ENCODE measurements around the gene SSTR3. TPM values are rescaled to one million over a fixed set of nuclear protein-coding genes. Genes with fewer than 3 reads are reported as not detected.

SSTR3 gene
- polyA plus RNA-seq, 1 donor from 2014 or later: not detected

DNA sequence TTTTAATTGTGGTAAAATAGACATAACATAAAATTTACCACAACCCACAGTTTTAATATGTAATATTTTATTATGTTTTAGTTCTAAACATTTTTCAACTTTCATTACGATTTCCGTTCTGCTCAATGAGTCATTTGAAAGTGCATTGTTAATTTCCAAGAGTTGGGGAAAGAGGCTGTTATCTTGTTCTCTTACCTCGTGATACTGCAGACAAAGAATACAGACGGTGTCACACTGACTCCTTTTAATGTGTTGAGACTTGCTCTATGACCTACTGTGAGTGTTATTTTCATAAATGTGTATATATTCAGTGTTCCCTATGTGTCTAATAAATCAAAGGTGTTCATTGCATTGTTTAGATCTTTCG, 42.6 kb upstream of the SSTR3 start:
- H3K9ac ChIP-seq (ENCODE audit: low read length): no peak overlapping the region
- no peak overlapping the region for H3K4me2 ChIP-seq (ENCODE audit: low read length)
- H3F3A ChIP-seq (ENCODE audit: insufficient read depth, low read length, poor library complexity, severe bottlenecking): no peaks in the 10 kb centered on the region
- H3K79me2 ChIP-seq (replicated peaks; ENCODE audit: insufficient read depth, low read length): no peaks in the 10 kb centered on the region
- no peaks in the 10 kb centered on the region for H3K9me2 ChIP-seq (ENCODE audit: insufficient read depth, low read length)
- TF ChIP-seq SMC3 (conservative IDR thresholded peaks at IDR 0.05; ENCODE audit: poor library complexity) (no peak), RAD21 (conservative IDR thresholded peaks at IDR 0.05) (no peak), EZH2 (IDR thresholded peaks at IDR 0.05; ENCODE audit: borderline replicate concordance, insufficient read depth, low read length, poor library complexity, severe bottlenecking) (no peak), EP300 (conservative IDR thresholded peaks at IDR 0.05; ENCODE audit: poor library complexity, severe bottlenecking) (no peak), POLR2AphosphoS5 (IDR thresholded peaks at IDR 0.05) (no peak), MXI1 (conservative IDR thresholded peaks at IDR 0.05; ENCODE audit: poor library complexity, severe bottlenecking) (no peak), TAF1 (IDR thresholded peaks at IDR 0.05; ENCODE audit: low read depth) (no peak)
- TF ChIP-seq, protein P1, sequence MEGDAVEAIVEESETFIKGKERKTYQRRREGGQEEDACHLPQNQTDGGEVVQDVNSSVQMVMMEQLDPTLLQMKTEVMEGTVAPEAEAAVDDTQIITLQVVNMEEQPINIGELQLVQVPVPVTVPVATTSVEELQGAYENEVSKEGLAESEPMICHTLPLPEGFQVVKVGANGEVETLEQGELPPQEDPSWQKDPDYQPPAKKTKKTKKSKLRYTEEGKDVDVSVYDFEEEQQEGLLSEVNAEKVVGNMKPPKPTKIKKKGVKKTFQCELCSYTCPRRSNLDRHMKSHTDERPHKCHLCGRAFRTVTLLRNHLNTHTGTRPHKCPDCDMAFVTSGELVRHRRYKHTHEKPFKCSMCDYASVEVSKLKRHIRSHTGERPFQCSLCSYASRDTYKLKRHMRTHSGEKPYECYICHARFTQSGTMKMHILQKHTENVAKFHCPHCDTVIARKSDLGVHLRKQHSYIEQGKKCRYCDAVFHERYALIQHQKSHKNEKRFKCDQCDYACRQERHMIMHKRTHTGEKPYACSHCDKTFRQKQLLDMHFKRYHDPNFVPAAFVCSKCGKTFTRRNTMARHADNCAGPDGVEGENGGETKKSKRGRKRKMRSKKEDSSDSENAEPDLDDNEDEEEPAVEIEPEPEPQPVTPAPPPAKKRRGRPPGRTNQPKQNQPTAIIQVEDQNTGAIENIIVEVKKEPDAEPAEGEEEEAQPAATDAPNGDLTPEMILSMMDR (IDR thresholded peaks at IDR 0.05; ENCODE audit: poor library complexity, severe bottlenecking): no peak
- TF ChIP-seq, protein P2, sequence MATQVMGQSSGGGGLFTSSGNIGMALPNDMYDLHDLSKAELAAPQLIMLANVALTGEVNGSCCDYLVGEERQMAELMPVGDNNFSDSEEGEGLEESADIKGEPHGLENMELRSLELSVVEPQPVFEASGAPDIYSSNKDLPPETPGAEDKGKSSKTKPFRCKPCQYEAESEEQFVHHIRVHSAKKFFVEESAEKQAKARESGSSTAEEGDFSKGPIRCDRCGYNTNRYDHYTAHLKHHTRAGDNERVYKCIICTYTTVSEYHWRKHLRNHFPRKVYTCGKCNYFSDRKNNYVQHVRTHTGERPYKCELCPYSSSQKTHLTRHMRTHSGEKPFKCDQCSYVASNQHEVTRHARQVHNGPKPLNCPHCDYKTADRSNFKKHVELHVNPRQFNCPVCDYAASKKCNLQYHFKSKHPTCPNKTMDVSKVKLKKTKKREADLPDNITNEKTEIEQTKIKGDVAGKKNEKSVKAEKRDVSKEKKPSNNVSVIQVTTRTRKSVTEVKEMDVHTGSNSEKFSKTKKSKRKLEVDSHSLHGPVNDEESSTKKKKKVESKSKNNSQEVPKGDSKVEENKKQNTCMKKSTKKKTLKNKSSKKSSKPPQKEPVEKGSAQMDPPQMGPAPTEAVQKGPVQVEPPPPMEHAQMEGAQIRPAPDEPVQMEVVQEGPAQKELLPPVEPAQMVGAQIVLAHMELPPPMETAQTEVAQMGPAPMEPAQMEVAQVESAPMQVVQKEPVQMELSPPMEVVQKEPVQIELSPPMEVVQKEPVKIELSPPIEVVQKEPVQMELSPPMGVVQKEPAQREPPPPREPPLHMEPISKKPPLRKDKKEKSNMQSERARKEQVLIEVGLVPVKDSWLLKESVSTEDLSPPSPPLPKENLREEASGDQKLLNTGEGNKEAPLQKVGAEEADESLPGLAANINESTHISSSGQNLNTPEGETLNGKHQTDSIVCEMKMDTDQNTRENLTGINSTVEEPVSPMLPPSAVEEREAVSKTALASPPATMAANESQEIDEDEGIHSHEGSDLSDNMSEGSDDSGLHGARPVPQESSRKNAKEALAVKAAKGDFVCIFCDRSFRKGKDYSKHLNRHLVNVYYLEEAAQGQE (IDR thresholded peaks at IDR 0.05; ENCODE audit: borderline replicate concordance): no peak
- no peak overlapping the region for H3K4me3 ChIP-seq (ENCODE audit: low read length)
- no peaks in the 10 kb centered on the region for H3K36me3 ChIP-seq (ENCODE audit: insufficient read depth, low read length)
- H3K27me3 ChIP-seq (ENCODE audit: insufficient read depth, low read depth, low read length): no peaks in the 10 kb centered on the region
- no peak overlapping the region for H3K27ac ChIP-seq (ENCODE audit: low read length)
- no peaks in the 10 kb centered on the region for H4K20me1 ChIP-seq (ENCODE audit: insufficient read depth)
- no peaks in the 10 kb centered on the region for H3K9me3 ChIP-seq (ENCODE audit: low read length)
- no peak overlapping the region for H2AFZ ChIP-seq (ENCODE audit: low read depth, low read length)

DNA sequence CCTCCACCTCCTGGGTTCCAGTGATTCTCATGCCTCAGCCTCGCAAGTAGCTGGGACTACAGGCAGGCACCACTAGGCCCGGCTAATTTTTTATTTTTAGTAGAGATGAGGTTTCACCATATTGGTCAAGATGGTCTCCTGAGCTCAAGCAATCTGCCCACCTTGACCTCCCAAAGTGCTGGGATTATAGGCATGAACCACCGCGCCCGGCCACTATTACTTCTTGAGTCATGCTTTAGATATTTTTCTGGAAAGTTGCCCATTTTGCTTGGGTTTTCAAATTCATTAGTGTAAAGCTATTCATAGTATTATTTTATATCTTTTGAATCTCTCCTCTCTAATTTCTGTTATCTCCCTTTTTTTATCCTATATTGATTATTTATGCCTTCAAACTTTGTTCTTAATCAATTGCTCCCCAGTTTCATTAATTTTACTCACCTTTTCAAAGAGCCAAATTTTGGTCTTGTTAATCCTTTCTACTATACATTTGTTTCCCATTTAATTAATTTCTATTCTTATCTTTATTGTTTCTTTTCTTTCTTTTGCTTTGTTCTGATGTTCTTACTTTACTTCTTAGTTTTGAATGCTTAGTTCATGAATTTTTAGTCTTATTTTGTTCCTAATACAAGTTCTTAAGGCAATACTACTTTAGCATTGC, 42.1 kb upstream of the SSTR3 start:
- Histone ChIP-seq H3K27me3 (ENCODE audit: insufficient read depth, low read depth, low read length) (no peaks in the 10 kb centered on the region), H3F3A (ENCODE audit: insufficient read depth, low read length, poor library complexity, severe bottlenecking) (no peaks in the 10 kb centered on the region), H3K4me2 (ENCODE audit: low read length) (no peak overlapping the region), H4K20me1 (ENCODE audit: insufficient read depth) (no peaks in the 10 kb centered on the region), H3K9ac (ENCODE audit: low read length) (no peak overlapping the region), H2AFZ (ENCODE audit: low read depth, low read length) (no peak overlapping the region), H3K79me2 (replicated peaks; ENCODE audit: insufficient read depth, low read length) (no peaks in the 10 kb centered on the region), H3K4me3 (ENCODE audit: low read length) (no peak overlapping the region), H3K36me3 (ENCODE audit: insufficient read depth, low read length) (no peaks in the 10 kb centered on the region), H3K9me3 (ENCODE audit: low read length) (no peaks in the 10 kb centered on the region), H3K27ac (ENCODE audit: low read length) (no peak overlapping the region), H3K9me2 (ENCODE audit: insufficient read depth, low read length) (no peaks in the 10 kb centered on the region)
- TF ChIP-seq, protein P1 (IDR thresholded peaks at IDR 0.05; ENCODE audit: poor library complexity, severe bottlenecking): no peak

Data from neural cell (in vitro differentiated cells).